ENCODE results near the gene KRTAP9-8.
"Not testable (repeated sequence)": the region's sequence is repeated elsewhere in the genome, so short reads cannot be mapped to it uniquely, and the experiment has no call there.

The KRTAP9-8 gene, protein sequence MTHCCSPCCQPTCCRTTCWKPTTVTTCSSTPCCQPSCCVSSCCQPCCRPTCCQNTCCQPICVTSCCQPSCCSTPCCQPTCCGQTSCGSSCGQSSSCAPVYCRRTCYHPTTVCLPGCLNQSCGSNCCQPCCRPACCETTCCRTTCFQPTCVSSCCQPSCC

DNA sequence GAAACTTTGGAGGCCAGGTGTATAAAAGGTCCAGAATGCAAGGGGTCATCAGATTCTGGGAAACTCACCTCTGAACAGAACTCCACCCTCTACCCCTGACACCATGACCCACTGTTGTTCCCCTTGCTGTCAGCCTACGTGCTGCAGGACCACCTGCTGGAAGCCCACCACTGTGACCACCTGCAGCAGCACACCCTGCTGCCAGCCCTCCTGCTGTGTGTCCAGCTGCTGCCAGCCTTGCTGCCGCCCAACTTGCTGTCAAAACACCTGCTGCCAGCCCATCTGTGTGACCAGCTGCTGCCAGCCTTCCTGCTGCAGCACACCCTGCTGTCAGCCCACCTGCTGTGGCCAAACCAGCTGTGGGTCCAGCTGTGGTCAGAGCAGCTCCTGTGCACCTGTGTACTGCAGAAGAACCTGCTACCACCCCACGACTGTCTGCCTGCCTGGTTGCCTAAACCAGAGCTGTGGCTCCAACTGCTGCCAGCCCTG lies at the start of gene KRTAP9-8:
TSS of gene KRTAP9-8 (plus strand) at position 51 of the 489 bp plus-strand sequence. CDS start at position 104, 53 bp downstream.
- not testable (repeated sequence) for DNase-seq (ENCODE audit: low read depth in 2 of 2)

- not testable (repeated sequence) for DNase-seq (ENCODE audit: low read depth in 2 of 2)
Measured at GRCh38 chr17:41189837-41190318, 47.9 kb upstream of the KRTAP9-8 start, which contains the start of gene KRTAP9-1. Gene KRTAP9-1 (plus strand): TSS chr17:41189887. CDS start chr17:41189887, 0 bp downstream.

DNA sequence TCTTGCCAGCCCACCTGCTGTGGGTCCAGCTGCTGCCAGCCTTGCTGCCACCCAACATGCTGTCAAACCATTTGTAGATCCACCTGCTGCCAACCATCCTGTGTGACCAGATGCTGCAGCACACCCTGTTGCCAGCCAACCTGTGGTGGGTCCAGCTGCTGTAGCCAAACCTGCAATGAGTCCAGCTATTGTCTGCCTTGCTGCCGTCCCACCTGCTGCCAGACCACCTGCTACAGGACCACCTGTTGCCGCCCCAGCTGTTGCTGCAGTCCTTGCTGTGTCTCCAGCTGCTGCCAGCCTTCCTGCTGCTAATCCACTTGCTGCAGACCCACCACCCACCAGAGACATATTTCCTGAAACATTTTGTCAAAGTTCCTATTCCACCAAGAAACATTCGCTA lies 47.5 kb upstream of the KRTAP9-8 start:
- DNase-seq (ENCODE audit: low read depth in 2 of 2), result no peak

DNA sequence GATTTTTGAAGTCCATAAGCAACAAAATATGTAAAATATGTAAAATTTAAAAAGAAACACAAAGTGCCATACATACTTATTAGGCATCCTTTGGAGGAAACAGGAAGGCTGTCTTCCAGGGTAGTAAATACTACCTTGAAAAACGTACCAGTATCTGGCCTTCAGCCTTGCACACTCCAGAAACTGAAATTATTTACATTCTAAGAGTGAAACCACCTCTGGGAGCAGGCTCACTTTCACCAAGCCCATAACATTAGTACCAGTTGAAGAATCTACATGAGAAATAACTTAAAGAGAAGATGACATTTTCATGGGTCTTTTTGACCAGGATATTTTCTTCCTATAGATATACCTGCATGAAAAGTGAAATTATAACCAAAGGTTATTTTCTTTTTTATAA lies 41.7 kb upstream of the KRTAP9-8 start:
- DNase-seq (ENCODE audit: low read depth in 2 of 2), result no peak

DNA sequence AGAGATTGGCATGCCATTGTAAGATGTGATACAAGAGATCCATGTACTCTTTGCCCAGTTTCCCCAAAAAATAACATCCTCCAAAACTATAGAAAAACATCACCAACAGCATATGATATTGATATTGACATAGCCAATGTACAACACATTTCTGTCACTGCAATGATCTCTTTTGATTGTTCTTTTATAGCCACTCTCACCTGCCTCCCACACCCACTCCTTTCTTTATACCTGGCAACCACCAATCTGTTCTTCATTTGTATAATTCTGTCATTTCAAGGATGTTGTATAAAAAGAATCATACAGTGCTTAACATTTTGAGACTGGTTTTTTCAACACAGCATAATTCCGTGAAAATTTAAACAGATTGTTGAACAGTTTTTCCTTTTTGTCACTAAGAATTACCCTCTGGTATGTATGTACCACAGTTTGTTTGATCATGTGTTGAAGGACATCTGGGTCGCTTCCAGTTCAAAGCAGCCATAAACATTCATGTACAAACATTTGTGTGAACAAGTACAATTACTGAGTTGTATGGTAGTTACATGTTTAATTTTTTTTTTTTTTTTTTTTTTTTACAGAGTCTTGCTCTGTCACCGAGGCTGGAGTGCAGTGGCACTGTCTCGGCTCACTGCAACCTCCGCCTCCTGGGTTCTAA lies 38.2 kb upstream of the KRTAP9-8 start:
- DNase-seq (ENCODE audit: low read depth in 2 of 2), result no peak

GRCh38 chr17:41211845-41212466 lies 25.8 kb upstream of the KRTAP9-8 start:
- DNase-seq (ENCODE audit: low read depth in 2 of 2), result no peak

- DNase-seq (ENCODE audit: low read depth in 2 of 2), result no peak
Measured at GRCh38 chr17:41212524-41213169, 25.2 kb upstream of the KRTAP9-8 start.

GRCh38 chr17:41215681-41216080 lies 22.1 kb upstream of the KRTAP9-8 start:
- no peak for DNase-seq (ENCODE audit: low read depth in 2 of 2)

DNA sequence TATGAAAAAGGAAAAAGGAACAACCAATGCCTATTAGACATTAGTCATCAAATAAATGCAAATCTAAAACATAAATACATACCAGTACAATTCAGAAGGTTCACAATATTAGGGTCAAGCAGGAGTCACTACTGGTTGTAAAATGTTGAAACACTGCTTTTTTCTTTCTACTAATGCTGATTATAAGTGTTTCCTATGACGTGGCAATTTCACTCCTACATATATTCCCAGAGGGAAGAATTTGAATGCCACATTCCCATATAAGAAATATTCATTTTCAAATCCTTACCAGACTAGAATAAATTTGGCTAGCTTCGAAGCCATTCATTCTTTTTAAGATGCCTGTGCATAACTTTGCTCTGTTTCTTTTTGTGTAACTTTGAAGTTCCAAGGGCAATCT lies 14.0 kb upstream of the KRTAP9-8 start:
- DNase-seq (ENCODE audit: low read depth in 2 of 2), result no peak

GRCh38 chr17:41226051-41226450 lies 11.7 kb upstream of the KRTAP9-8 start:
- no peak for DNase-seq (ENCODE audit: low read depth in 2 of 2)

GRCh38 chr17:41226598-41227095 lies 11.2 kb upstream of the KRTAP9-8 start, which contains the start of gene KRTAP9-2:
Gene KRTAP9-2 (plus strand): TSS chr17:41226648. CDS start chr17:41226655, 7 bp downstream.
- not testable (repeated sequence) for DNase-seq (ENCODE audit: low read depth in 2 of 2)

GRCh38 chr17:41230094-41230493 lies 7.7 kb upstream of the KRTAP9-8 start:
- no peak for DNase-seq (ENCODE audit: low read depth in 2 of 2)

DNA sequence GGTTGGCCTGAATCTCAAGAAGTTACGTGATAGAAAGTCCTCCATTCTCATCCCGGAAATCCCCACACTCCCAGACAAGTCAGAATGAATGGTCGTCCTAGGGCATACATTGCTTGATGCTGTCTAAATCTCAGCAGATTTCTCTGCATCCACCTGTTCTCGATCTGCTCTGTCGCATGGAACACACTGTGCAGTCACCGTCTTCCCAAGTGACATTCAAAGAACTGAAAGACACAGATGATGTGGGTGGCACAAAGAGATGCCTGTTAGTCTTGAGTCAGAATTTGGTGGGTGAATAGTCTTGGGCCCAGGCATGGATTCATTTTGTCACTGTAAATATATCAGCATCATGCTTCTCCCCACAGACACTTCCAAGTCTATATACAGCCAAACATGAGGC lies 6.1 kb upstream of the KRTAP9-8 start:
- DNase-seq (ENCODE audit: low read depth in 2 of 2), result no peak

- not testable (repeated sequence) for DNase-seq (ENCODE audit: low read depth in 2 of 2)
Measured at GRCh38 chr17:41232399-41233105, 5.2 kb upstream of the KRTAP9-8 start, which contains the start of gene KRTAP9-3. Gene KRTAP9-3 (plus strand): TSS chr17:41232449. CDS start chr17:41232502, 53 bp downstream.

DNA sequence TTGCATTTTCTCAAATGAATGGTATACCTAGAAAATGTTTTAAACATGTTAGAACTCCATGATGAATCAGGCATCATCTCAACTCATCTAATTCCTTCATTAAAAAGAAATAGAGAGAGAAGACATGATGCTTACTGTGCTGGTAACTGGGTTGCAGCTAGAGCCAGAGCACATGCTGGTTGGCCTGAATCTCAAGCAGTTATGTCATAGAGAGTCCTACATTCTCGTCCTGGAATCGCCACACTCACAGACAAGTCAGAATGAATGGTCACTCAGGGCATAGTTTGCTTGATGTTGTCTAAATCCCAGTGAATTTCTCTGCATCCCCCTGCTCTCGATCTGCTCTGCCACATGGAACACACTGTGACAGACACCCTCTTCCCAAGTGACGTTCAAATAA lies 683 bp upstream of the KRTAP9-8 start:
- not testable (repeated sequence) for DNase-seq (ENCODE audit: low read depth in 2 of 2)

DNA sequence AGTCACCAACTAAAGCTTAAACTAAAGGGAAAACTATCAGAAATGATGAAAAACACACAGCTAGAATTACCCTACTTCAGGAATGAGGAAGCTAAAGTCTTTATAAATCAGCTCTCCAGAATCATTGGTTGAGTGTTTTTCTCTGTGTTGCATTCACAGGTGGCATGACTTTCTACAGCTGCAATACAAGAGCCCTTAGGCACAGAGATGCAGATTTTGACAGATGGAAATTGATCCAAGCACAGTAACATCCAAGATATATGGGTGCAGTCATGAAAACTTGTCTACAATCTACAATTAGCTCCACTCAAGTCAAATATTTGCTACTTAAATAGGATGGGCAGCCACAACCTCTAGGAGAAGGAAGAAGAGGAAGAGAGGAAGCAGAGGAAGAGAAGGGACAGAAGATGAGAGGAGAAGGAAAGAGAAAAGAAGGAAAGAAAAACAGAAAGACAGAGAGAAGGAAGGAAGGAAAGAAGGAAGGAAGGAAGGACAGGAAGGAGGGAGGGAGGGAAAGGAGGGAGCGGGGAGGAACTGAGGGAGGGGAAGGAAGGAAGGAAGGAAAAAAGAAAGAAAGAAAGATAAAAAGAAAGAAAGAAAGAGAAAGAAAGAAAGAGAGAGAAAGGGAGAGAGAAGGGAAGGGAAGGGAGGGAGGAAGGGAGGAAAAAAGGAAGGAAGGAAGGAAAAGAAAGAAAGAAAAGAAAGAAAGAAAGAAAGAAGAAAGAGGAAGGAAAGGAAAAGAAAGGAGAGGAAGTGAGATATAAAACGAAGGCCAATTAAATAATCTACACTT lies 9.4 kb downstream of the KRTAP9-8 start:
- not testable (repeated sequence) for DNase-seq (ENCODE audit: low read depth in 2 of 2)

DNA sequence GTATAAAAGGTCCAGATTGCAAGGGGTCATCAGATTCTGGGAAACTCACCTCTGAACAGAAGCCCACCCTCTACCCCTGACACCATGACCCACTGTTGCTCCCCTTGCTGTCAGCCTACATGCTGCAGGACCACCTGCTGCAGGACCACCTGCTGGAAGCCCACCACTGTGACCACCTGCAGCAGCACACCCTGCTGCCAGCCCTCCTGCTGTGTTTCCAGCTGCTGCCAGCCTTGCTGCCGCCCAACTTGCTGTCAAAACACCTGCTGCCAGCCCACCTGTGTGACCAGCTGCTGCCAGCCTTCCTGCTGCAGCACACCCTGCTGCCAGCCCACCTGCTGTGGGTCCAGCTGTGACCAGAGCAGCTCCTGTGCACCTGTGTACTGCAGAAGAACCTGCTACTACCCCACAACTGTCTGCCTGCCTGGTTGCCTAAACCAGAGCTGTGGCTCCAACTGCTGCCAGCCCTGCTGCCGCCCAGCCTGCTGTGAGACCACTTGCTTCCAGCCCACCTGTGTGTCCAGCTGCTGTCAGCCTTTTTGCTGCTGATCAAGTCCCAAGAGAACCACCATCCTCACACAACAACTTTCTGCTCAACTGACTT lies 11.9 kb downstream of the KRTAP9-8 start, which contains the start of gene KRTAP9-4:
TSS of gene KRTAP9-4 (plus strand) at position 51 of the 604 bp plus-strand sequence. CDS start at position 85, 34 bp downstream.
- DNase-seq (ENCODE audit: low read depth in 2 of 2), result not testable (repeated sequence)

DNA sequence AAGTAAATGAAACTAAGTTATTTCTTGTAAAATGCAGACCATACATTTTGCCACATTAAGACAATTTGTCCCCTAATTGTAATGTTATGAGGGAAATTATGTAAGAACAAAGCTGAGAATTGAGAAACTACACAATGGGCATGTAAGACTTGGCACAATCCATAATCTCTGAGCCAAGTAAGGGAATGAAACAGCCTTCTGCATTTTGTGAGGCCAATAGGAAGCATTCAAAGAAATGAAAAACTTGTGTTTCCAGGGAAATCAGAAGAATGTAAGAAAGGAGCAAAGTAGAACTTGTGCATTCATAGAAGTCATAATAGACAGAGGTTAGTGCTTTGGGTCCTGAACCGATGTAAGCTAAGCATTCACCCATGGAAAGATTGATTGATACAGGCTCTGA lies 13.5 kb downstream of the KRTAP9-8 start:
- no peak for DNase-seq (ENCODE audit: low read depth in 2 of 2)

DNA sequence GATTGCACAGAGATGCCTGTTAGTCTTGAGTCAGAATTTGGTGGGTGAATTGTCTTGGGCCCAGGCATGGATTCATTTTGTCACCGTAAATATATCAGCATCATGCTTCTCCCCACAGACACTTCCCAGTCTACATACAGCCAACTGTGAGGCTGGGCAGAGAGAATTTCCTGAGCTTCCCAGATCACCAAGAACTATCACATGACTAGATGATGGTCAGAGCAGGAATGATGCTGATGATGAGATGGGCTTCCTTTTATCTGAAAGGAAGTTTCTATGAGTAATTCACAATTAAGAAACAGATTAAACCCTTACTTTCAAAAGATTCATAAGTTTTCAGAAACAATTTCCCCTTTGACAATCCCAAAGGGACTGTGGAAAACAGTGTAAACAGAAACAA lies 17.1 kb downstream of the KRTAP9-8 start:
- no peak for DNase-seq (ENCODE audit: low read depth in 2 of 2)

Data from stimulated activated CD8-positive, alpha-beta memory T cell treated with anti-CD3 and anti-CD28 coated beads, Interleukin-15, amount 100 ng/mL, for 48 hours (primary cell).